Measurements from ENCODE around the gene KIAA0513. TPM values are rescaled to one million over a fixed set of nuclear protein-coding genes. Genes with fewer than 3 reads are reported as not detected.

The KIAA0513 gene
- total RNA-seq, 3 donors from 2014 or later, result 31.9 to 36.5 (median 33.5) TPM

- intact Hi-C loops (cut with DNase I, micrococcal nuclease), result no loop called here
- no peak for DNase-seq
- Histone ChIP-seq H3K9me3 (no peaks in the 10 kb centered on the region), H3K4me1 (ENCODE audit: low read depth) (no peaks in the 10 kb centered on the region), H3K36me3 (ENCODE audit: low read depth) (no peaks in the 10 kb centered on the region), H3K4me3 (no peak overlapping the region)
- ATAC-seq, result no peak
- TF ChIP-seq, protein P1, sequence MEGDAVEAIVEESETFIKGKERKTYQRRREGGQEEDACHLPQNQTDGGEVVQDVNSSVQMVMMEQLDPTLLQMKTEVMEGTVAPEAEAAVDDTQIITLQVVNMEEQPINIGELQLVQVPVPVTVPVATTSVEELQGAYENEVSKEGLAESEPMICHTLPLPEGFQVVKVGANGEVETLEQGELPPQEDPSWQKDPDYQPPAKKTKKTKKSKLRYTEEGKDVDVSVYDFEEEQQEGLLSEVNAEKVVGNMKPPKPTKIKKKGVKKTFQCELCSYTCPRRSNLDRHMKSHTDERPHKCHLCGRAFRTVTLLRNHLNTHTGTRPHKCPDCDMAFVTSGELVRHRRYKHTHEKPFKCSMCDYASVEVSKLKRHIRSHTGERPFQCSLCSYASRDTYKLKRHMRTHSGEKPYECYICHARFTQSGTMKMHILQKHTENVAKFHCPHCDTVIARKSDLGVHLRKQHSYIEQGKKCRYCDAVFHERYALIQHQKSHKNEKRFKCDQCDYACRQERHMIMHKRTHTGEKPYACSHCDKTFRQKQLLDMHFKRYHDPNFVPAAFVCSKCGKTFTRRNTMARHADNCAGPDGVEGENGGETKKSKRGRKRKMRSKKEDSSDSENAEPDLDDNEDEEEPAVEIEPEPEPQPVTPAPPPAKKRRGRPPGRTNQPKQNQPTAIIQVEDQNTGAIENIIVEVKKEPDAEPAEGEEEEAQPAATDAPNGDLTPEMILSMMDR (IDR thresholded peaks at IDR 0.05), result no peak
Measured at GRCh38 chr16:85142771-85143211, 115.2 kb downstream of the KIAA0513 start.

Other genes with a start within 250 kb of the KIAA0513 start
- 100 to 1,000 TPM in 1 of 3 donors, 10 to 100 TPM in 2; 10.5 to 114 (median 38.7) TPM for gene CRISPLD2, start 207.8 kb upstream of the KIAA0513 start, total RNA-seq
- 10 to 100 TPM; 69.8 to 96.1 (median 78.7) TPM for gene ZDHHC7, start 16.3 kb upstream of the KIAA0513 start, total RNA-seq
- gene CIBAR2, start 84.7 kb downstream of the KIAA0513 start, total RNA-seq, result not detected

All from mucosa of descending colon (tissue), 3 donors.